GM19238 (cell line): ENCODE measurements around the gene BMP7.

Source experiments
- DNase-seq: peaks from one replicate; pipeline ENCODE4 v3.0.0; 2011; ENCODE audit warnings: low spot score; ENCODE audit not compliant: insufficient read length

Gene BMP7

GRCh38 chr20:57266291-57267157, at the start of gene BMP7:
TSS of gene BMP7 (minus strand) at chr20:57266641. CDS start at chr20:57266122, 519 bp downstream.
- no peak for DNase-seq

GRCh38 chr20:57315976-57316480, 49.6 kb upstream of the BMP7 start:
- DNase-seq, result no peak

GRCh38 chr20:57315083-57315975, 48.9 kb upstream of the BMP7 start:
- no peak for DNase-seq

- no peak for DNase-seq
Observed at GRCh38 chr20:57313951-57314350, 47.5 kb upstream of the BMP7 start.

GRCh38 chr20:57313230-57313629, 46.8 kb upstream of the BMP7 start:
- no peak for DNase-seq

GRCh38 chr20:57312138-57312537, 45.7 kb upstream of the BMP7 start:
- DNase-seq, result no peak

- no peak for DNase-seq
Observed at GRCh38 chr20:57310821-57311514, 44.5 kb upstream of the BMP7 start.

GRCh38 chr20:57309544-57310115, 43.2 kb upstream of the BMP7 start:
- DNase-seq, result no peak

- DNase-seq, result no peak
Observed at GRCh38 chr20:57308451-57309271, 42.2 kb upstream of the BMP7 start.

- no peak for DNase-seq
Observed at GRCh38 chr20:57306747-57307146, 40.3 kb upstream of the BMP7 start.

- no peak for DNase-seq
Observed at GRCh38 chr20:57301026-57301425, 34.6 kb upstream of the BMP7 start.

- no peak for DNase-seq
Observed at GRCh38 chr20:57298457-57298856, 32.0 kb upstream of the BMP7 start.

GRCh38 chr20:57294550-57294949, 28.1 kb upstream of the BMP7 start:
- DNase-seq, result no peak

GRCh38 chr20:57293995-57294394, 27.6 kb upstream of the BMP7 start:
- DNase-seq, result no peak

GRCh38 chr20:57292611-57293010, 26.2 kb upstream of the BMP7 start:
- DNase-seq, result no peak

- DNase-seq, result no peak
Observed at GRCh38 chr20:57291694-57292093, 25.3 kb upstream of the BMP7 start.

GRCh38 chr20:57291003-57291402, 24.6 kb upstream of the BMP7 start:
- DNase-seq, result no peak

- DNase-seq, result no peak
Observed at GRCh38 chr20:57290178-57290484, 23.7 kb upstream of the BMP7 start.

GRCh38 chr20:57289391-57290177, 23.1 kb upstream of the BMP7 start:
- no peak for DNase-seq
